ENCODE measurements around the gene MAST4.

The MAST4 gene

GRCh38 chr5:67214036-67214435 lies 617.8 kb downstream of the MAST4 start:
- DNase-seq (ENCODE audit: low read depth): no peak

GRCh38 chr5:67214707-67215447 lies 618.7 kb downstream of the MAST4 start:
- no peak for DNase-seq (ENCODE audit: low read depth)

GRCh38 chr5:67215519-67216471 lies 619.6 kb downstream of the MAST4 start:
- no peak for DNase-seq (ENCODE audit: low read depth)

- DNase-seq (ENCODE audit: low read depth): no peak
Measured at GRCh38 chr5:67216564-67216963, 620.4 kb downstream of the MAST4 start.

All from fibroblast of gingiva (primary cell).